Measurements from ENCODE around the gene TTC33.
"Not testable (repeated sequence)": the region's sequence is repeated elsewhere in the genome, so short reads cannot be mapped to it uniquely, and the experiment has no call there.

Gene TTC33

GRCh38 chr5:40569546-40570270, 186.1 kb downstream of the TTC33 start:
- no peak for DNase-seq (ENCODE audit: low read depth)

GRCh38 chr5:40568548-40568947, 187.2 kb downstream of the TTC33 start:
- DNase-seq (ENCODE audit: low read depth) = no peak

DNA sequence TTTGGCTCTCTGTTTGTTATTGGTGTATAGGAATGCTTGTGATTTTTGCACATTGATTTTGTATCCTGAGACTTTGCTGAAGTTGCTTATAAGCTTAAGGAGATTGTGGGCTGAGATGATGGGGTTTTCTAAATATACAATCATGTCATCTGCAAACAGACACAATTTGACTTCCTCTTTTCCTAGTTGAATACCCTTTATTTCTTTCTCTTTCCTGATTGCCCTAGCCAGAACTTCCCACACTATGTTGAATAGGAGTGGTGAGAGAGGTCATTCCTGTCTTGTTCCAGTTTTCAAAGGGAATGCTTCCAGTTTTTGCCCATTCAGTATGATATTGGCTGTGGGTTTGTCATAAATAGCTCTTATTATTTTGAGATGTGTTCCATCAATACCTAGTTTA, 192.6 kb downstream of the TTC33 start:
- not testable (repeated sequence) for DNase-seq (ENCODE audit: low read depth)

- DNase-seq (ENCODE audit: low read depth) = no peak
These were observed 195.2 kb downstream of the TTC33 start for GRCh38 chr5:40560474-40561110.

- no peak for DNase-seq (ENCODE audit: low read depth)
These were observed 196.5 kb downstream of the TTC33 start for GRCh38 chr5:40559306-40559705.

DNA sequence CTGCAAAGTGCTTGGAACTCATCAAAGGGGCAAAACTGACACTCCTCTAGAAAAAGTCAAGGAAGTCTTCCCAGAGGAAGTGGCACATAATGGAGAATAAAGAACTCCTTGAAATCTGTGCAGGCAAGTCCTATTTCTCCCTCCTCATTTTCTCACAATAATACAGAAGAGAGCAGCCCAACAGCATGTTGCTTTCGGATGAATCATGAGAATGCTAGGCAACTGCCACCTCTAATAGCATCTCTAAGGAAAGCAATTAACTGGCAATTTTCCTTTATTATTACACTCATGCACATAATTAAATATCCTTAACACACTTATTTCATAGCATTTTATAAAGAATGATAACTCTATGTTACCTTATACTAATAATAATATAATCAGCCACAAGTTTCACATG, 198.3 kb downstream of the TTC33 start:
- no peak for DNase-seq (ENCODE audit: low read depth)

- DNase-seq (ENCODE audit: low read depth) = no peak
These were observed 198.9 kb downstream of the TTC33 start for GRCh38 chr5:40556811-40557210.

DNA sequence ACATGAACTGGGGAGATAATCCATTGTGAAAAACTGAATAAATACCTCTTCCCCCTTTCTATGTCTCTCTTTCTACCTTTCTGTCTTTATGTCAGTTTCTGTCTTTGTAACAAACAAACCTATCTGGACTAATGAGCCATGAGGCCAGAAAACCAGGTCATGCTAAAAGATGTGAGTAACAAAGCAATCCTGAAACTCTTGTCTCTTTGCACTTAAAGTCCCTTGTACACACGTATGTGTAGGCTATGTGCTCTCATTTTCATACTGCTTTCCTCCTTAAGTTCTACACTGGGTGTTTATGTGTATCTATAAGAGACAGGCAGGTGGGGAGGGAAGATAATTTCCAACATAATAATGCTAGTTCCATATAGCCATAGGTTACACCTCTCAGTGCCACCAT, 199.9 kb downstream of the TTC33 start:
- no peak for DNase-seq (ENCODE audit: low read depth)

- DNase-seq (ENCODE audit: low read depth) = no peak
These were observed 200.9 kb downstream of the TTC33 start for GRCh38 chr5:40554813-40555212.

DNA sequence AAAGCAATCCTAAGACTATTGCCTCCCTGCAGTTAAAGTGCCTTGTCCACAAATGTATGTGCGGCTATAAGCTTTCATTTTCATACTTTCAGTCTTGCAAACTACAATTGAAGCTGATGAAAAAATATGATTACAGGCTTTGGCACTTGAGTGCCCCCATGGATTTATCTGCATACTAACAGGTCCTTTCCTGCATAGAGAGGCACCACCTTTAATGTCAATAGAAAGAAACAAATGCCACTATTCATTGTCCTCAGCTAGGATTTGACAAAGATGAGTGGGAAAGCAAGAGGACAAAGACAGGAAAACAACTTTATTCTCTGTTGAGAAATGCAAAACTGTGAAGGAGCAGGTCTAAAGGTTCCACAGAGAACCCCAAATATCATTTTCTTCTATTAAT, 201.7 kb downstream of the TTC33 start:
- no peak for DNase-seq (ENCODE audit: low read depth)

GRCh38 chr5:40552981-40553380, 202.8 kb downstream of the TTC33 start:
- no peak for DNase-seq (ENCODE audit: low read depth)

DNA sequence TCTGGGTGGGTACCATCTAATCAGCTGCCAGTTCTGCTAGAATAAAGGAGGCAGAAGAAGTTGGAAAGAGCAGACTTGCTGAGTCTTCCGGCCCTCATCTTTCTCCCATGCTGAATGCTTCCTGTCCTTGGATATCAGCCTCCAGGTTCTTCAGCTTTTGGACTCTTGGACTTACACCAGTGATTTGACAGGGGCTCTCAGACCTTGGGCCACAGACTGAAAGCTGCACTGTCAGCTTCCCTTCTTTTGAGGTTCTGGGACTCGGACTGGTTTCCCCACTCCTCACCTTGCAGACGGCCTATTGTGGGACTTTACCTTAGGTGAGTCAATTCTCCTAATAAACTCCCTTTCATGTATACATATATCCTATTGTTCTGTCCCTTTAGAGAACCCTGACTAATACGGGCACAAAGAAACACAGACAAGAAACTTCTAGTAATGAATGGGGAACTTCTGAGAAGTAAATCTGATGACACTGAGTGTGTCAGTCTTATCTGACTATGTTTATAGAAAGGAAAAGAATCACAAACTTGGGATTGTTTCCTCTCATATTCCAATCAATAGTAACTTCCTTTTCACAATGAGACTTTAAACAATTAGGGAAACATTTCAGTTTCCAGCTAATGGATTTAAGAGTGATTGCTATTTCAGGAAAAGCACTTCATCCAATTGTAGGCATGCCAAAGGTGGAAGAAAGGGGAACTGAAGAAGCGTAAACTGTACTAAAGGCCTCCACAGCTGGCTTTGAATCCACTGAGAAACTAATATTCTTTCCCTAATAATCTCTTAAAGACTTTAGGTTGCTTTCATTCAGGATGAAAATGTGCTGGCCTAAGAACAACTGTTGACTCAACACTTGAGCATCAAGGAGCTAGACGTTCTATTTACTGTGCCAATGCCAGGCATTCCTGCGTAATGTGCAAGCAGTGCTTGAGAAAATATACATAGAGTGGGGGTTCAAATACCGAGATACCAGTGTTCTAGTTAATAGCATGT, 204.0 kb downstream of the TTC33 start:
- DNase-seq (ENCODE audit: low read depth) = no peak

DNA sequence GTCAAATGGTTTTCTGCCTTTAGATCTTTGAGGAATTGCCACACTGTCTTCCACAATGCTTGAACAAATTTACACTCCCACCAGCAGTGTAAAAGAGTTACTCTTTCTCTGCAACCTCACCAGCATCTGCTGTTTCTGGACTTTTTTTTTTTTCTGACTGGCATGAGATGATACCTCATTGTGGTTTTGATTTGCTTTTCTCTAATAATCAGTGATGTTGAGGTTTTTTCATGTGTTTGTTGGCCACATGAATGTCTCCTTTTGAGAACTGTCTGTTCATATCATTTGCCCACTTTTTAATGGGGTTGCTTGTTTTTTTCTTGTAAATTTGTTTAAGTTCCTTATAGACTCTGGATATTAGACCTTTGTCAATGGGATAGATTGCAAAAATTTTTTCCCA, 205.3 kb downstream of the TTC33 start:
- no peak for DNase-seq (ENCODE audit: low read depth)

DNA sequence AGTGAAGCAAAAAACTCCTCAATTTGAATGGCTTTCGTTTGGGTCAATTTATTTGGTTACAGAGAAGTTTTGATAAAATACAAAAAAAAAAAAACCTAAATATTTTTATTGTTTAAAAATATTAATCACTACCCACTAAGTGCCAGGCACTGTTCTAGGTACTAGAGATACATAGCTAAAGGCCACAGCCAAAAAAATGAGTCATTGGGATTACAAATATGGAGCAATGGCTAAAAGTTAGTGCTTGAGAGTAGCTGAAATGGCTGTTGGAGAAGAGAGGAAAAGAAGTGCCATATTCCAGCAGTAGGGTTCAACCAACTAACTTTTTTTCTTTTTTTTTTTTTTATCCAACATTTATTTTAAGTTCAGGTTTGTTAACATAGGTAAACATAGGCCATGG, 206.1 kb downstream of the TTC33 start:
- DNase-seq (ENCODE audit: low read depth) = no peak

DNA sequence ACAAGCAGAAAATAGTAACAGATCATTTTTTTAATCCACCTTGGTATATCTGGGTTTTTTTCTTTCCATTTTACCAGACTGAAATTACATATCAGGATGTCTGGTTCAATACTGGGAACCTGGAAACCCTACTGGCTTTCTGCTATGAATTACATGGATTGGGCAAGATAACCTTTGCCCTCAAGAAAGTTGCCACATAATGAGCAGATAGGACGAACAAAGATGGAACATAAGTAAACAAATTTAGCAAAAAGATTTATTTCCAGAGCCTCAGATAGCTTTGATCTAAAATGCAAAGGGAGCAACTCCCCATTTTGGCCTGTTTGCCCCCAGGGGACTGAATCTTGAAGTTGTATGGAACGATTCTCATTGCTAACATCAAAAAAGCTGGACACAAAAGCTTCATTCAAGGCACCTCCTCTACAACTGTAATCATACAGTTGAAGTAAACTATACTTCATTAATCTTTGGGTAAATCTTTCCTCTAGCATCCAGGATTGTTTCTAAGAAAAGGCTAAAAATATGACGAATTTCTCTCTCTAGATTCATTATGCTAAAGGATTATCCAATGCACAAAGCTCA, 207.7 kb downstream of the TTC33 start:
- DNase-seq (ENCODE audit: low read depth) = no peak

- no peak for DNase-seq (ENCODE audit: low read depth)
These were observed 208.2 kb downstream of the TTC33 start for GRCh38 chr5:40547557-40547956.

- DNase-seq (ENCODE audit: low read depth) = no peak
These were observed 215.5 kb downstream of the TTC33 start for GRCh38 chr5:40540301-40540700.

GRCh38 chr5:40524677-40525076, 231.1 kb downstream of the TTC33 start:
- DNase-seq (ENCODE audit: low read depth) = no peak

DNA sequence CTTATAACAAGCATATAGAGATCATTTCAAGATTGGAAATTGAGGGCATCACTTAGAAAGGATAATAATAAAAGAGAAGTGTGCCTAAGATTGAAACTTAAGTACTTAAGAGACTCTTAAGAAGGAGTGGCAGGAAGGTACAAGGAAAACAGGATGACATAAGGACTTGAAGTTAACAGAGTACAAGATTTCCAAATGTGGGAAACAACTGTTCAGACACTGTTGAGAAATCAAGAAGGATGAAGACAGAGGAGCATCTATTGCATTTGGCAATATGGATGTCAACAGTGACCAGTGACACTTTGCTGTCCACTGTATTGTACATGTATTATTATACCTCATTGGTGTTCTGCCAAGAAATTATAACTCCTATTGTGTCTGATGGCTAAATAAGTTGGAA, 233.8 kb downstream of the TTC33 start:
- DNase-seq (ENCODE audit: low read depth) = no peak

- DNase-seq (ENCODE audit: low read depth) = no peak
These were observed 234.5 kb downstream of the TTC33 start for GRCh38 chr5:40521108-40521785.

- no peak for DNase-seq (ENCODE audit: low read depth)
These were observed 237.3 kb downstream of the TTC33 start for GRCh38 chr5:40518485-40518917.

DNA sequence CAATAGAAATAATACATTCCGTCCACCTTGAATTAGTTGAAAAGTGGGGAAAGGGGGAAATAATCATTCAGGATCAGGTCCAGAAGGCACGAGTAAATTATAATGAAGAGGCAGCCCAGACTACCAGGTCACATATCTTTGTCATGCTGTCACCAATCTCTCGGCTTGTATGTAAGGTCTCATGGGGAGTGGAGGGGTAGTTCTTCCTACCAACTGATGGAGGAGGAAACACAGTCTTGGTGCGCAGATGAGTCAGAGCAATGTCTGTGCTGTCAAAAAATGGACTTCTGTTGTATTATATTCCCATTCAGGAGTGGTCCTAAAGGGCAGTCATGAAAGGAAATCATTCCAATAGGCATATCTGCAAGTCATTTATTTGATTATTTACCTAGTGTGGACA, 240.3 kb downstream of the TTC33 start:
- DNase-seq (ENCODE audit: low read depth) = no peak

Measured in activated T-cell treated with anti-CD3 and anti-CD28 coated beads for 1 hour (primary cell).